Heart left ventricle (tissue), 16 donors: ENCODE data around the gene BBS4. TPM values are rescaled to one million over a fixed set of nuclear protein-coding genes. Genes with fewer than 3 reads are reported as not detected.

ENCODE experiments used
- ATAC-seq, 4 donors: fragments of 200-7000 bp; cut with Tn5 transposase; one replicate each; pipeline ENCODE4 v1.9.1; 2020 to 2022; ENCODE audit warnings: moderate library complexity in 4 of 4, mild to moderate bottlenecking in 3 of 4, moderate number of reproducible peaks in 1 of 4
- DNase-seq, 5 donors: peaks; one replicate each; pipeline ENCODE4 v3.0.0-alpha.2; 2020
- H3K27ac ChIP-seq, 12 donors: fragments of 200-600 bp; sonication (generic) in 4 of 12; one replicate each; pipeline versions ENCODE4 v1.5.0 to v1.8.0; 2016 to 2022; ENCODE audit warnings: mild to moderate bottlenecking in 2 of 12
- H3K27me3 ChIP-seq, 9 donors: fragments of 200-600 bp; sonication (generic) in 2 of 9; one replicate each; pipeline versions ENCODE4 v1.5.1 to v1.8.0; 2016 to 2022; ENCODE audit warnings: mild to moderate bottlenecking in 3 of 9
- H3K36me3 ChIP-seq, 9 donors: fragments of 200-600 bp; sonication (generic) in 2 of 9; one replicate each; pipeline versions ENCODE4 v1.5.0 to v1.8.0; 2018 to 2022; ENCODE audit warnings: mild to moderate bottlenecking in 2 of 9
- H3K4me1 ChIP-seq, 12 donors: fragments of 200-600 bp; sonication (generic) in 4 of 12; one replicate each; pipeline versions ENCODE4 v1.5.0 to v1.8.0; 2016 to 2022; ENCODE audit warnings: mild to moderate bottlenecking in 3 of 12
- H3K4me3 ChIP-seq, 12 donors: fragments of 200-600 bp; sonication (generic) in 4 of 12; one replicate each; pipeline versions ENCODE4 v1.5.0 to v1.8.0; 2017 to 2022; ENCODE audit warnings: mild to moderate bottlenecking in 9 of 12, moderate library complexity in 4 of 12
- H3K9me3 ChIP-seq, 12 donors: fragments of 200-600 bp; sonication (generic) in 4 of 12; one replicate each; pipeline versions ENCODE4 v1.5.0 to v1.8.0; 2016 to 2022; ENCODE audit warnings: mild to moderate bottlenecking in 1 of 12
- POLR2A ChIP-seq, 2 donors: fragments of 450-650 bp; IDR thresholded peaks; one replicate each; pipeline ENCODE4 v1.6.1; 2017; ENCODE audit warnings: antibody characterized with exemption in 2 of 2, mild to moderate bottlenecking in 2 of 2, moderate library complexity in 2 of 2
- WGBS, 4 donors: extraction: QIAGEN DNeasy Blood & Tissue Kit in 2 of 4; methylation state at CpG; one replicate each; pipeline versions ENCODE4 v1.1.5 to v1.1.7; 2013 to 2018; 5-methylcytosine and 5-hydroxymethylcytosine counted together
- intact Hi-C, 10 donors: fragments of 100-400 bp; cut with DNase I; formaldehyde crosslinking; loops; one replicate each; pipeline versions ENCODE4 v1.11.1 to v1.14.2; 2022
- polyA plus RNA-seq, 2 donors: library from polyadenylated mRNA; stranded (reverse); fragments of 200-250 nt; gene quantifications; one replicate each; pipeline ENCODE4 v1.2.3, GENCODE V29; 2013
- total RNA-seq, 9 donors: library from RNA; depleted of rRNA in 2 of 9; stranded (reverse); fragments of >200 nt in 2 of 9; fragmentation: NEBNext Ultra II Directional in 3 of 9; extraction: Animal tissue kit (Norgen Biotek cat#: 25700) in 3 of 9; gene quantifications; one replicate each; pipeline versions ENCODE4 v1.1.0 to v1.2.4, GENCODE V29; 2016 to 2023
- TF ChIP-seq, protein P1 (sequence below), 12 donors: fragments of 200-600 bp; sonication (generic) in 4 of 12; IDR thresholded peaks; one replicate each; pipeline versions ENCODE4 v1.5.0 to v1.8.0; 2018 to 2022; ENCODE audit warnings: antibody characterized with exemption in 12 of 12, mild to moderate bottlenecking in 5 of 12
- donor health status: ischemic (EF 13 %, LVEDD 7.1; RV severe dilation, severe dysfunction).
- donor health status: healthy with polysubstance abuse.
- donor health status: DM: no; HTN: yes; CAD: no.
- donor health status: DM: no; HTN: no; CAD: no.
- donor health status: ischemic (EF 25% LVEDD 6.9; RV normal size, moderate dysfunction).
- donor health status: ischemic (EF 25% LVEDD 5.7; RV mildly dilated, moderate dysfunction).
- donor health status: healthy.
- donor health status: DM: yes; HTN: yes; CAD: no.
- donor health status: ischemic (EF 35%, LVEDD 5.7; RV mildly dilated, moderate dysfunction).
- donor health status: nonischemic (EF 11% LVEDD 7.7; RV severe dilation, severe dysfunction).
- donor health status: DM: yes; HTN: yes; CAD: no.
- donor health status: PGD.
- donor health status: ischemic (EF 29% LVEDD 5.4; RV normal size, mild dysfunction).
- donor health status: nonischemic (EF 23%, LVEDD 6.1; RV moderate dilation, normal function).

BBS4 gene
- total and polyA plus RNA-seq, 11 donors = 5.5 to 19.4 (median 12.7) TPM

DNA sequence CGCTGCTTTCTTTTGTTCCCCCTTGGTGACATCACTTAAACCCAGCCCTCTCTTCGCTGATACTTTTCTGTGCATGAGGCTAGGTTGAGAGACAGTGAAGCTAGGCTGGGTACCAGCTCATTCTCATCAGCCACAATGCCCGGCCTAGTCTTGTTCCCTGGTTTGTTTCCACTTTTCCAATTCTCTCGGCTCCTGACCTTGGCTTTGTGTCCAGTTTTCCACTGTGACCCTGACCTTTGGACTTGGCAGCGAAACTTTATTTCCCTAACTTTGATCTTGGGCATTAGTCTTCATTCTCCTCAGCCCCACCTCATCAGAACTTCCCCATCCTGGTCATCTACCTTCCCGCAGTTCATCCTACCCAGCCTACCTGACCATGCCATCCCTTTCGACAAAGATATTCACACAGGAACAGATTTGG lies 98.5 kb downstream of the BBS4 start:
- Histone ChIP-seq H3K4me1 (peaks cover 0 to 34% (median 23%) of the 10 kb centered on the region in 12 donors), H3K9me3 (no peaks in the 10 kb centered on the region), H3K4me3 (peak overlapping the region; percentile 77 to 100 (median 90)), H3K27ac (peak overlapping the region; percentile 78 to 98 (median 88)), H3K36me3 (peaks cover 0 to 20% (median 3%) of the 10 kb centered on the region in 9 donors), H3K27me3 (no peaks in the 10 kb centered on the region)
- TF ChIP-seq POLR2A (IDR thresholded peaks at IDR 0.05) = no peak
- TF ChIP-seq, protein P1, sequence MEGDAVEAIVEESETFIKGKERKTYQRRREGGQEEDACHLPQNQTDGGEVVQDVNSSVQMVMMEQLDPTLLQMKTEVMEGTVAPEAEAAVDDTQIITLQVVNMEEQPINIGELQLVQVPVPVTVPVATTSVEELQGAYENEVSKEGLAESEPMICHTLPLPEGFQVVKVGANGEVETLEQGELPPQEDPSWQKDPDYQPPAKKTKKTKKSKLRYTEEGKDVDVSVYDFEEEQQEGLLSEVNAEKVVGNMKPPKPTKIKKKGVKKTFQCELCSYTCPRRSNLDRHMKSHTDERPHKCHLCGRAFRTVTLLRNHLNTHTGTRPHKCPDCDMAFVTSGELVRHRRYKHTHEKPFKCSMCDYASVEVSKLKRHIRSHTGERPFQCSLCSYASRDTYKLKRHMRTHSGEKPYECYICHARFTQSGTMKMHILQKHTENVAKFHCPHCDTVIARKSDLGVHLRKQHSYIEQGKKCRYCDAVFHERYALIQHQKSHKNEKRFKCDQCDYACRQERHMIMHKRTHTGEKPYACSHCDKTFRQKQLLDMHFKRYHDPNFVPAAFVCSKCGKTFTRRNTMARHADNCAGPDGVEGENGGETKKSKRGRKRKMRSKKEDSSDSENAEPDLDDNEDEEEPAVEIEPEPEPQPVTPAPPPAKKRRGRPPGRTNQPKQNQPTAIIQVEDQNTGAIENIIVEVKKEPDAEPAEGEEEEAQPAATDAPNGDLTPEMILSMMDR (IDR thresholded peaks at IDR 0.05) = peak in 1 of 12 donors; percentile 2
- peak in 1 of 5 donors; percentile 9 for DNase-seq
- 46 to 54% (median 47%) methylated on average over 7 of the region's 7 CpGs for WGBS, 4 donors
- intact Hi-C loops = loop anchor here in 6 of 10 donors (5.0 to 10.0 kb wide), 6 partner anchors 270 to 490 kb away; partner anchors contain the start of genes ARIH1 (in 1 of the 6) and NEO1 (in 1 of the 6)
- no peak for ATAC-seq

DNA sequence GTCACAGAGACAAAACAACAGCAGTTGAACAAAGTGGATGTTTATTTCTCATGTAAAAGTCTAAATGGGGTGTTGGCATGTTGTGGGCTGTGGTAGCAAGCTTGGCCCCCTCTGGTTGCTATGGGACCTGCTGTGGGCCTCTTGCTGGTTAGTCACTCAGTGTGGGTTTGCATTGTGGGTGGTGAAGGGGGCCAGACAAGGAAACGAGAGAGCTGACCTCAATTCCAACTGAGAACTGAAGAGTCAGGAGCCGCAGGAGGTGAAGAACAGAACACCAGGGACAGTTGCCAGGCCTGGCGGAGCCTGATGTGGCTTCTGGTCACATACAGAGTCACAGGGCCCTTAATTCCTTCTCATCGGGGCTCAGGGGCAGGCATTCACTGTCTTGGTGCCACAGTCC lies 99.4 kb downstream of the BBS4 start:
- no peak for ATAC-seq
- H3K9me3 ChIP-seq = no peaks in the 10 kb centered on the region
- H3K27me3 ChIP-seq = no peaks in the 10 kb centered on the region
- no peak overlapping the region for H3K4me3 ChIP-seq
- TF ChIP-seq POLR2A (IDR thresholded peaks at IDR 0.05) = no peak
- TF ChIP-seq, protein P1 (IDR thresholded peaks at IDR 0.05) = no peak
- intact Hi-C loops = loop anchor here in 5 of 10 donors (5.0 to 10.0 kb wide), 4 partner anchors 269 to 489 kb away; partner anchors contain the start of gene NEO1 (in 1 of the 5)
- H3K4me1 ChIP-seq = peaks cover 0 to 33% (median 23%) of the 10 kb centered on the region in 12 donors
- DNase-seq = no peak
- peak overlapping the region in 2 of 12 donors; percentile 96 to 98 for H3K27ac ChIP-seq
- WGBS, 4 donors = 68 to 78% (median 73%) methylated on average over 4 of the region's 4 CpGs
- peaks cover 0 to 10% (median 0%) of the 10 kb centered on the region in 9 donors for H3K36me3 ChIP-seq

DNA sequence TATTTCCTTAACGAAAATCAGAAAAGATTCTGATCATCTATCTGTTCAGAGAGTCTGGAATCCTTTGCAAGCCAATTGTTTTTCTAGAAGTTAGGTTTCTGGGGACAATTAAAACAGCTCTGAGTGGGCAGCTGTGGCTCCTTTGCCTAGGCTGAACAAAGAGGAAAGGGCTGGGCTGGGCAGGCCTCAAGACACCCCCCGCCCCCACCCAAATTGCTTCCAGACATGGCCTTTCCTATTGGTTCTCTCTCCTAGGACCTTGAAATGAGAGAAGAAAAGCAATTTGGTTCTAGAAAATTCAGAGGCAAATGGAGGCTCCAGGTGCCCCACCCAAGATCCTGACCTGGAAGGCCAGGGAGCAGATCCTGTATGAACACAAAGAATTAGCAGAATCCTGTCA lies 99.8 kb downstream of the BBS4 start:
- Histone ChIP-seq H3K36me3 (peaks cover 0 to 7% (median 0%) of the 10 kb centered on the region in 9 donors), H3K4me1 (peaks cover 0 to 29% (median 23%) of the 10 kb centered on the region in 12 donors), H3K27me3 (peaks cover 0 to 3% (median 0%) of the 10 kb centered on the region in 9 donors), H3K9me3 (no peaks in the 10 kb centered on the region), H3K4me3 (no peak overlapping the region), H3K27ac (peak overlapping the region in 1 of 12 donors; percentile 98)
- 93 to 100% (median 95%) methylated on average over 2 of the region's 2 CpGs for WGBS, 4 donors
- TF ChIP-seq, protein P1 (IDR thresholded peaks at IDR 0.05) = no peak
- no peak for TF ChIP-seq POLR2A (IDR thresholded peaks at IDR 0.05)
- intact Hi-C loops = loop anchor here in 5 of 10 donors (5.0 to 10.0 kb wide), 4 partner anchors 269 to 489 kb away; partner anchors contain the start of gene NEO1 (in 1 of the 5)
- ATAC-seq (no peak), DNase-seq (no peak)

DNA sequence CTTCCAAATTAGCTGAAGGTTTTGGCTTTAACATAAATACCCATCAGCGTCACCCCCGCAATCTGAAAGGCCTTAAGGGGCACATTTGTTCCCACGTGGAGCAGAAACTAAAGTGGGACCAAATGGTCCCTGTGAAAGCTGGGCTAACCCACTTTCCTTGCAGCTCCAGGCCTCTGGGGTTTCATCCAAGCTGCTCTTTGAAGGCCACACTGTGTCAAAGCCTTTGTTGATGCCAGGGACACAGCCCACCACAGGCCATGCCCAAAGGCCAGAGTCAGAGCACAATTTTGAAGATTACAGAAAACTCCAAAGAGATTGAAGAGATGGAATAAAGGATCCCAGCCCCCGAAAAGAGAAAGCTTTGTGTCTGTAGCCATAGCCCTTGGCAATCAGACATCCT lies 100.2 kb downstream of the BBS4 start:
- no peak for ATAC-seq
- Histone ChIP-seq H3K27ac (peak overlapping the region in 1 of 12 donors; percentile 56), H3K4me1 (peaks cover 0 to 25% (median 22%) of the 10 kb centered on the region in 12 donors), H3K4me3 (no peak overlapping the region), H3K9me3 (no peaks in the 10 kb centered on the region), H3K36me3 (peaks cover 0 to 3% (median 0%) of the 10 kb centered on the region in 9 donors), H3K27me3 (peaks cover 0 to 7% (median 0%) of the 10 kb centered on the region in 9 donors)
- 80 to 92% (median 90%) methylated on average over 4 of the region's 4 CpGs for WGBS, 4 donors
- no peak for TF ChIP-seq POLR2A (IDR thresholded peaks at IDR 0.05)
- TF ChIP-seq, protein P1 (IDR thresholded peaks at IDR 0.05) = no peak
- intact Hi-C loops = loop anchor here in 5 of 10 donors (5.0 to 10.0 kb wide), 4 partner anchors 269 to 489 kb away; partner anchors contain the start of gene NEO1 (in 1 of the 5)
- no peak for DNase-seq
